Loucy (cell line): ENCODE data around the gene TCTN1.
"Not testable (repeated sequence)": the region's sequence is repeated elsewhere in the genome, so short reads cannot be mapped to it uniquely, and the experiment has no call there.

ENCODE experiments used
- H2AFZ ChIP-seq: fragments of 200-600 bp; sonication (generic); 2 replicates; pipeline ENCODE4 v1.6.0; 2016; ENCODE audit warnings: antibody characterized with exemption, mild to moderate bottlenecking, low read length, moderate library complexity
- H3F3A ChIP-seq: fragments of 200-600 bp; 2 replicates; pipeline ENCODE4 v1.6.0; 2016; ENCODE audit warnings: antibody characterized with exemption, low read depth, mild to moderate bottlenecking
- H3K27me3 ChIP-seq: fragments of 200-600 bp; sonication (generic); 2 replicates; pipeline ENCODE4 v1.6.1; 2014; ENCODE audit warnings: low read length, mild to moderate bottlenecking; ENCODE audit not compliant: insufficient read depth, poor library complexity, severe bottlenecking
- H3K36me3 ChIP-seq: fragments of 200-600 bp; sonication (generic); 2 replicates; pipeline ENCODE4 v1.6.1; 2016; ENCODE audit warnings: low read length; ENCODE audit not compliant: insufficient read depth
- H3K4me1 ChIP-seq: fragments of 200-600 bp; sonication (generic); 2 replicates; pipeline ENCODE4 v1.5.1; 2014; ENCODE audit warnings: low read length, mild to moderate bottlenecking; ENCODE audit not compliant: insufficient read depth, poor library complexity, severe bottlenecking
- H3K4me2 ChIP-seq: fragments of 200-600 bp; sonication (generic); 2 replicates; pipeline ENCODE4 v1.6.0; 2014; ENCODE audit warnings: antibody characterized with exemption, low read length, low read depth, mild to moderate bottlenecking; ENCODE audit not compliant: poor library complexity, severe bottlenecking
- H3K4me3 ChIP-seq: fragments of 200-600 bp; sonication (generic); 2 replicates; pipeline ENCODE4 v1.5.1; 2014; ENCODE audit warnings: low read length, mild to moderate bottlenecking, mixed read lengths; ENCODE audit not compliant: poor library complexity, severe bottlenecking
- H3K79me2 ChIP-seq: fragments of 200-600 bp; sonication (generic); 2 replicates; pipeline ENCODE4 v1.6.1; 2014; ENCODE audit warnings: low read length; ENCODE audit not compliant: insufficient read depth
- H3K9ac ChIP-seq: fragments of 200-600 bp; sonication (generic); 2 replicates; pipeline ENCODE4 v1.6.0; 2014; ENCODE audit warnings: mild to moderate bottlenecking, low read depth, low read length, moderate library complexity; ENCODE audit not compliant: poor library complexity, severe bottlenecking
- H3K9me2 ChIP-seq: fragments of 200-600 bp; sonication (generic); replicated peaks from 2 replicates; pipeline ENCODE4 v1.6.1; 2016; ENCODE audit warnings: low read depth, low read length, mixed read lengths
- H3K9me3 ChIP-seq: fragments of 200-600 bp; sonication (generic); 2 replicates; pipeline ENCODE4 v1.6.1; 2014; ENCODE audit warnings: mild to moderate bottlenecking, antibody characterized with exemption, low read length, low read depth; ENCODE audit not compliant: insufficient read depth
- H4K20me1 ChIP-seq: fragments of 200-600 bp; sonication (generic); 2 replicates; pipeline ENCODE4 v1.6.0; 2014; ENCODE audit warnings: antibody characterized with exemption, low read length, mild to moderate bottlenecking; ENCODE audit not compliant: insufficient read depth, poor library complexity, severe bottlenecking
- CTCF ChIP-seq: fragments of 200-600 bp; sonication (generic); conservative IDR thresholded peaks from 2 replicates; pipeline ENCODE4 v1.5.1; 2014; ENCODE audit warnings: mild to moderate bottlenecking, antibody characterized with exemption, low read length
- EZH2phosphoT487 ChIP-seq: fragments of 200-600 bp; IDR thresholded peaks from 2 replicates; pipeline ENCODE4 v1.6.1; 2018; ENCODE audit warnings: antibody characterized with exemption, mild to moderate bottlenecking, moderate library complexity, borderline replicate concordance

The TCTN1 gene

GRCh38 chr12:110566993-110567392 is 46.9 kb upstream of the TCTN1 start:
- no peaks in the 10 kb centered on the region for H3F3A ChIP-seq
- H3K9me2 ChIP-seq: no peaks in the 10 kb centered on the region
- TF ChIP-seq EZH2phosphoT487 (no peak), CTCF (no peak)
- H2AFZ ChIP-seq: no peak overlapping the region
- no peaks in the 10 kb centered on the region for H3K27me3 ChIP-seq
- H3K9me3 ChIP-seq: peaks cover 12% of the 10 kb centered on the region
- no peak overlapping the region for H3K9ac ChIP-seq
- peaks cover 44% of the 10 kb centered on the region for H4K20me1 ChIP-seq
- H3K4me3 ChIP-seq: no peak overlapping the region
- peak overlapping the region; percentile 4 for H3K4me2 ChIP-seq
- H3K79me2 ChIP-seq: peaks cover 85% of the 10 kb centered on the region
- no peaks in the 10 kb centered on the region for H3K36me3 ChIP-seq
- H3K4me1 ChIP-seq: peaks cover 7% of the 10 kb centered on the region

- Histone ChIP-seq H3K4me2 (no peak overlapping the region), H3K9me2 (no peaks in the 10 kb centered on the region), H3K4me3 (no peak overlapping the region), H3K4me1 (peaks cover 7% of the 10 kb centered on the region), H3K36me3 (no peaks in the 10 kb centered on the region), H3K79me2 (peaks cover 85% of the 10 kb centered on the region), H3F3A (no peaks in the 10 kb centered on the region), H2AFZ (no peak overlapping the region), H3K27me3 (no peaks in the 10 kb centered on the region), H3K9me3 (peaks cover 13% of the 10 kb centered on the region), H3K9ac (no peak overlapping the region), H4K20me1 (peaks cover 33% of the 10 kb centered on the region)
- TF ChIP-seq CTCF (no peak), EZH2phosphoT487 (no peak)
These were observed 45.2 kb upstream of the TCTN1 start for GRCh38 chr12:110568752-110569151.

- not testable (repeated sequence) for H3K36me3 ChIP-seq, H2AFZ ChIP-seq, H3K27me3 ChIP-seq, H3F3A ChIP-seq, H3K4me2 ChIP-seq, H3K4me3 ChIP-seq, H3K9me2 ChIP-seq, H3K4me1 ChIP-seq, H3K9ac ChIP-seq
- peaks cover 87% of the 10 kb centered on the region for H3K79me2 ChIP-seq
- H4K20me1 ChIP-seq: peaks cover 32% of the 10 kb centered on the region
- peaks cover 13% of the 10 kb centered on the region for H3K9me3 ChIP-seq
These were observed 44.1 kb upstream of the TCTN1 start for GRCh38 chr12:110569838-110570237.

GRCh38 chr12:110570798-110571197 is 43.1 kb upstream of the TCTN1 start:
- H3K27me3 ChIP-seq, H3K9me2 ChIP-seq, H3K36me3 ChIP-seq, H3K4me3 ChIP-seq, H3F3A ChIP-seq, H2AFZ ChIP-seq, H3K4me2 ChIP-seq, H3K9ac ChIP-seq: not testable (repeated sequence)
- H3K4me1 ChIP-seq: peaks cover 14% of the 10 kb centered on the region
- H3K79me2 ChIP-seq: peaks cover 87% of the 10 kb centered on the region
- H4K20me1 ChIP-seq: peaks cover 36% of the 10 kb centered on the region
- H3K9me3 ChIP-seq: peaks cover 13% of the 10 kb centered on the region
